Vagina (tissue), 2 donors: ENCODE measurements around the gene NR2C1.

Experiments
- CTCF ChIP-seq, 3 experiments: fragments of 450-650 bp in 2 of 3; fragments of 200-600 bp in 1 of 3; sonication (generic) in 1 of 3; IDR thresholded peaks; one replicate each; pipeline ENCODE4 v1.5.1; 2017 to 2019; ENCODE audit warnings: antibody characterized with exemption in 3 of 3, mild to moderate bottlenecking in 2 of 3, moderate library complexity in 2 of 3
- POLR2A ChIP-seq, 2 donors: fragments of 450-650 bp; IDR thresholded peaks; one replicate each; pipeline ENCODE4 v1.6.1; 2017; ENCODE audit warnings: antibody characterized with exemption in 2 of 2, mild to moderate bottlenecking in 2 of 2, moderate library complexity in 2 of 2
- POLR2AphosphoS5 ChIP-seq, 2 donors: sonication (generic); formaldehyde crosslinking; IDR thresholded peaks; one replicate each; pipeline ENCODE4 v1.9.0; 2017; ENCODE audit warnings: antibody characterized with exemption in 2 of 2, mild to moderate bottlenecking in 2 of 2, low read depth in 1 of 2; ENCODE audit not compliant: insufficient read depth in 1 of 2

- no peak for TF ChIP-seq POLR2AphosphoS5 (IDR thresholded peaks at IDR 0.05; ENCODE audit: insufficient read depth in 1 of 2, low read depth in 1 of 2)
- no peak for TF ChIP-seq CTCF (IDR thresholded peaks at IDR 0.05)
- no peak for TF ChIP-seq POLR2A (IDR thresholded peaks at IDR 0.05)
Observed at GRCh38 chr12:95003921-95004272, 69.5 kb downstream of the NR2C1 start.
